ENCODE measurements around the gene EFCAB12. TPM values are rescaled to one million over a fixed set of nuclear protein-coding genes. Genes with fewer than 3 reads are reported as not detected.

The EFCAB12 gene
- total and polyA plus RNA-seq, 2 of the 8 experiments (the other 6 are each of a cell fraction or from before 2014, with no cell fraction given), result 0.60 to 0.99 TPM

- no peak overlapping the region for H2AFZ ChIP-seq (ENCODE audit: low read length)
- H3K79me1 ChIP-seq (ENCODE audit: low read depth, low read length), result no peaks in the 10 kb centered on the region
- H4K8ac ChIP-seq (ENCODE audit: extremely low read depth, insufficient read depth, low read length), result no peak overlapping the region; the same call in 1 of the 2 replicates
- peaks cover 3% of the 10 kb centered on the region for H3K23me2 ChIP-seq (ENCODE audit: low read depth, low read length)
- no peak overlapping the region; the same call in 1 of the 2 replicates for H2BK12ac ChIP-seq (ENCODE audit: low read depth, low read length)
- no peak overlapping the region for H3K14ac ChIP-seq (ENCODE audit: insufficient read length)
- FAIRE-seq (no peak), DNase-seq (ENCODE audit: low read depth in 1 of 2, low spot score in 2 of 2) (no peak)
- H3K23ac ChIP-seq (ENCODE audit: insufficient read length), result no peak overlapping the region
- peaks cover 18 to 37% (median 30%) of the 10 kb centered on the region in 4 experiments; a peak in 7 of 8 replicates for H3K36me3 ChIP-seq (ENCODE audit: control insufficient read depth in 2 of 4, insufficient read depth in 4 of 4, low read length in 3 of 4)
- no peaks in the 10 kb centered on the region; a peak in 1 of 4 replicates for H3K79me2 ChIP-seq (ENCODE audit: control insufficient read depth in 1 of 2, insufficient read depth in 2 of 2, low read length in 2 of 2)
- H2AK5ac ChIP-seq (ENCODE audit: low read depth, low read length), result no peak overlapping the region; the same call in 1 of the 2 replicates
- H3K56ac ChIP-seq (replicated peaks; ENCODE audit: insufficient read length, low read depth, low read length), result no peak overlapping the region
- H2BK20ac ChIP-seq (ENCODE audit: low read length), result no peak overlapping the region
- CTCF ChIA-PET (ENCODE audit: partially characterized antibody), result interaction anchor here (1.2 to 2.6 kb wide), 4 partner anchors 9 to 61 kb away, joined by 3 to 9 read pairs (median 7); no protein-coding TSS in a partner anchor
- no peak overlapping the region for H2BK120ac ChIP-seq (replicated peaks; ENCODE audit: low read depth, low read length)
- peak overlapping the region; percentile 31 for H4K5ac ChIP-seq (ENCODE audit: insufficient read length, low read depth, low read length)
- no peak overlapping the region for H3K4me3 ChIP-seq (ENCODE audit: extremely low read depth in 1 of 4, insufficient read depth in 2 of 4, low read depth in 3 of 4, low read length in 4 of 4)
- H4K91ac ChIP-seq (replicated peaks; ENCODE audit: insufficient read length, low read length), result peak overlapping the region; percentile 12
- peak overlapping the region; percentile 39; the same call in 1 of the 2 replicates for H3K27ac ChIP-seq (ENCODE audit: low read depth, low read length)
- H2BK5ac ChIP-seq (ENCODE audit: low read depth, low read length), result peak overlapping the region; percentile 68; the same call in 1 of the 2 replicates
- WGBS, 2 experiments (ENCODE audit: extremely low coverage in 1 of 2, insufficient coverage in 1 of 2, insufficient read length in 1 of 2, insufficient replicate concordance in 2 of 2, low coverage in 1 of 2, low lambda C conversion rate in 2 of 2, missing lambda C conversion rate in 1 of 2), result 68% methylated on average over 4 of the region's 4 CpGs; no CpG with 5 or more reads in 1 of the 2 experiments
- peaks cover 0 to 10% (median 8%) of the 10 kb centered on the region in 4 experiments; a peak in 5 of 7 replicates for H3K27me3 ChIP-seq (replicated peaks in 1 of 4; ENCODE audit: control insufficient read depth in 3 of 4, extremely low read depth in 1 of 4, insufficient read depth in 3 of 4, low read length in 3 of 4)
- 0 out of 7 replicates have a peak overlapping the region, but pooled peaks of 1 of the 4 experiments have one; percentile 7 for H3K9ac ChIP-seq (replicated peaks in 1 of 4; ENCODE audit: extremely low read depth in 1 of 4, low read depth in 3 of 4, low read length in 3 of 4)
- no peak overlapping the region for H3K18ac ChIP-seq (ENCODE audit: extremely low read depth, low read length)
- peaks cover 0 to 1% of the 10 kb centered on the region in 2 experiments for H4K20me1 ChIP-seq (replicated peaks in 1 of 2; ENCODE audit: control insufficient read depth in 1 of 2, insufficient read depth in 2 of 2, low read length in 2 of 2)
- POLR2A ChIA-PET (ENCODE audit: partially characterized antibody), result interaction anchor here (0.7 to 5.7 kb wide), 10 partner anchors 10 to 125 kb away, joined by 3 to 61 read pairs (median 6); partner anchors contain the start of genes IFT122 and MBD4
- H3K4me2 ChIP-seq (ENCODE audit: insufficient read depth in 1 of 2, low read depth in 2 of 2, low read length in 2 of 2), result peak overlapping the region in 1 of 2 experiments; percentile 84; a peak in 1 of 4 replicates
- no peaks in the 10 kb centered on the region for H3K9me3 ChIP-seq (ENCODE audit: insufficient read depth in 2 of 2, low read depth in 1 of 2, low read length in 1 of 2)
- 0 out of 2 replicates have a peak overlapping the region, but pooled peaks have one; percentile 13 for H2BK15ac ChIP-seq (ENCODE audit: low read length)
- no peak overlapping the region for H3K4ac ChIP-seq (replicated peaks; ENCODE audit: insufficient read length, low read depth, low read length)
- H3K4me1 ChIP-seq (replicated peaks in 1 of 4; ENCODE audit: control insufficient read depth in 3 of 4, insufficient read depth in 4 of 4, low read length in 3 of 4), result peaks cover 7 to 24% (median 14%) of the 10 kb centered on the region in 4 experiments
- TF ChIP-seq SIX5 (IDR thresholded peaks at IDR 0.05; ENCODE audit: low read depth, low read length), result no peak
- TF ChIP-seq GTF2F1 (IDR thresholded peaks at IDR 0.05; ENCODE audit: borderline replicate concordance, low read depth, low read length), result no peak
- no peak for TF ChIP-seq ATF3 (IDR thresholded peaks at IDR 0.05; ENCODE audit: insufficient read depth, low read depth, low read length)
- no peak for TF ChIP-seq POU5F1 (IDR thresholded peaks at IDR 0.05; ENCODE audit: low read depth, low read length)
- TF ChIP-seq TCF12 (IDR thresholded peaks at IDR 0.05; ENCODE audit: low read depth, low read length), result no peak
- no peak for TF ChIP-seq YY1 (IDR thresholded peaks at IDR 0.05; ENCODE audit: low read depth, low read length)
- no peak for TF ChIP-seq SRF (IDR thresholded peaks at IDR 0.05; ENCODE audit: low read depth, low read length)
- peak; percentile 16; the same call in 1 of the 2 replicates for TF ChIP-seq TBP (IDR thresholded peaks at IDR 0.05; ENCODE audit: low read depth, low read length)
- no peak for TF ChIP-seq SUZ12 (IDR thresholded peaks at IDR 0.05; ENCODE audit: low read length)
- TF ChIP-seq MAFK (IDR thresholded peaks at IDR 0.05; ENCODE audit: low read depth, low read length), result no peak
- no peak for TF ChIP-seq TAF7 (optimal IDR thresholded peaks at IDR 0.05; ENCODE audit: borderline replicate concordance, low read depth, low read length)
- TF ChIP-seq TAF1 (IDR thresholded peaks at IDR 0.05; ENCODE audit: low read depth, low read length), result no peak
- TF ChIP-seq TEAD4 (IDR thresholded peaks at IDR 0.05; ENCODE audit: low read depth, low read length), result 0 out of 2 replicates have a peak, but pooled peaks have one; percentile 44
- TF ChIP-seq SIRT6 (IDR thresholded peaks at IDR 0.05; ENCODE audit: low read length), result no peak
Measured at GRCh38 chr3:129429602-129430001, 1.2 kb upstream of the EFCAB12 start.

All from H1 (cell line).